ENCODE results near the gene SGPP2. TPM values are rescaled to one million over a fixed set of nuclear protein-coding genes. Genes with fewer than 3 reads are reported as not detected.
A peak's percentile ranks its signal among the peaks of the same experiment; 100 is the strongest.

SGPP2 gene
- total and polyA plus RNA-seq, 12 donors, result 0.17 to 33.7 (median 12.4) TPM

- Histone ChIP-seq H3K27me3 (no peaks in the 10 kb centered on the region), H3K9me3 (replicated peaks in 1 of 3) (no peaks in the 10 kb centered on the region), H3K4me3 (no peak overlapping the region), H3K36me3 (replicated peaks in 1 of 2) (peaks cover 0 to 9% of the 10 kb centered on the region in 2 donors), H3K27ac (peak overlapping the region in 3 of 5 donors; percentile 45 to 70 (median 59)), H3K4me1 (replicated peaks in 1 of 2) (peaks cover 16 to 19% of the 10 kb centered on the region in 2 donors)
- intact Hi-C loops (cut with DNase I), result no loop called here
- DNase-seq, result no peak
- 89 to 94% (median 89%) methylated on average over 6 of the region's 6 CpGs for WGBS, 4 donors
- TF ChIP-seq CTCF (IDR thresholded peaks at IDR 0.05) (no peak), POLR2A (IDR thresholded peaks at IDR 0.05) (no peak)
Observed at GRCh38 chr2:222572264-222572721, 147.9 kb downstream of the SGPP2 start.

GRCh38 chr2:222572751-222573174 lies 148.4 kb downstream of the SGPP2 start:
- Histone ChIP-seq H3K4me1 (replicated peaks in 1 of 2) (peaks cover 16 to 19% of the 10 kb centered on the region in 2 donors), H3K27me3 (no peaks in the 10 kb centered on the region), H3K27ac (peak overlapping the region in 3 of 5 donors; percentile 45 to 70 (median 59)), H3K36me3 (replicated peaks in 1 of 2) (peaks cover 0 to 9% of the 10 kb centered on the region in 2 donors), H3K4me3 (no peak overlapping the region), H3K9me3 (replicated peaks in 1 of 3) (no peaks in the 10 kb centered on the region)
- DNase-seq, result peak in 5 of 7 donors; percentile 39 to 72 (median 59)
- intact Hi-C loops (cut with DNase I), result no loop called here
- WGBS, 4 donors, result 28 to 43% (median 38%) methylated on average over 1 of the region's 1 CpG
- TF ChIP-seq CTCF (IDR thresholded peaks at IDR 0.05) (no peak), POLR2A (IDR thresholded peaks at IDR 0.05) (no peak)

- intact Hi-C loops (cut with DNase I), result no loop called here
- 92 to 95% (median 94%) methylated on average over 2 of the region's 2 CpGs for WGBS, 4 donors
- Histone ChIP-seq H3K4me3 (no peak overlapping the region), H3K27ac (no peak overlapping the region), H3K36me3 (replicated peaks in 1 of 2) (peaks cover 0 to 9% of the 10 kb centered on the region in 2 donors), H3K4me1 (replicated peaks in 1 of 2) (peaks cover 16 to 17% of the 10 kb centered on the region in 2 donors), H3K9me3 (replicated peaks in 1 of 3) (no peaks in the 10 kb centered on the region), H3K27me3 (no peaks in the 10 kb centered on the region)
- TF ChIP-seq CTCF (IDR thresholded peaks at IDR 0.05), result no peak
- TF ChIP-seq POLR2A (IDR thresholded peaks at IDR 0.05), result no peak
- DNase-seq, result no peak
Observed at GRCh38 chr2:222575618-222576017, 151.3 kb downstream of the SGPP2 start.

GRCh38 chr2:222576171-222577081 lies 152.1 kb downstream of the SGPP2 start:
- peaks cover 16 to 17% of the 10 kb centered on the region in 2 donors for H3K4me1 ChIP-seq (replicated peaks in 1 of 2)
- 85 to 90% (median 88%) methylated on average over 7 of the region's 7 CpGs for WGBS, 4 donors

More at GRCh38 chr2:222576171-222577081, 152.1 kb downstream of the SGPP2 start:
- TF ChIP-seq POLR2A (IDR thresholded peaks at IDR 0.05) (no peak), CTCF (IDR thresholded peaks at IDR 0.05) (no peak)
- DNase-seq, result no peak
- H3K27ac ChIP-seq, result no peak overlapping the region
- H3K27me3 ChIP-seq, result no peaks in the 10 kb centered on the region
- H3K4me3 ChIP-seq, result no peak overlapping the region
- H3K36me3 ChIP-seq (replicated peaks in 1 of 2), result peaks cover 0 to 3% of the 10 kb centered on the region in 2 donors
- intact Hi-C loops (cut with DNase I), result no loop called here
- no peaks in the 10 kb centered on the region for H3K9me3 ChIP-seq (replicated peaks in 1 of 3)

Data from adrenal gland (tissue), 12 donors.